ENCODE data around the gene AOC2. TPM values are rescaled to one million over a fixed set of nuclear protein-coding genes. Genes with fewer than 3 reads are reported as not detected.

AOC2 gene
- total and polyA plus RNA-seq, 2 of the 13 experiments (the other 11 are each of a cell fraction or from before 2014, with no cell fraction given), result 1.2 to 3.3 TPM

- no peak for TF ChIP-seq ZNF337 (CRISPR knock-in tag; IDR thresholded peaks at IDR 0.05; ENCODE audit: borderline replicate concordance, low read depth)
- no peak for TF ChIP-seq JARID2 (CRISPR knock-in tag; IDR thresholded peaks at IDR 0.05; ENCODE audit: insufficient replicate concordance)
- TF ChIP-seq SCMH1 (CRISPR knock-in tag; IDR thresholded peaks at IDR 0.05; ENCODE audit: borderline replicate concordance), result no peak
- no peak for TF ChIP-seq ZBTB21 (CRISPR knock-in tag; IDR thresholded peaks at IDR 0.05)
- TF ChIP-seq ZNF354B (CRISPR knock-in tag; IDR thresholded peaks at IDR 0.05), result 0 out of 2 replicates have a peak, but pooled peaks have one; percentile 30
- no peak for TF ChIP-seq ZNF276 (CRISPR knock-in tag; IDR thresholded peaks at IDR 0.05; ENCODE audit: low read depth)
- TF ChIP-seq ZBTB49 (CRISPR knock-in tag; IDR thresholded peaks at IDR 0.05; ENCODE audit: borderline replicate concordance), result no peak
- TF ChIP-seq ZNF225 (CRISPR knock-in tag; IDR thresholded peaks at IDR 0.05), result no peak
- no peak for TF ChIP-seq ATF4 (CRISPR knock-in tag; IDR thresholded peaks at IDR 0.05)
- no peak for TF ChIP-seq NFIB (CRISPR knock-in tag; IDR thresholded peaks at IDR 0.05; ENCODE audit: borderline replicate concordance)
- peak; percentile 41; the same call in 1 of the 2 replicates for TF ChIP-seq GMEB1 (CRISPR knock-in tag; IDR thresholded peaks at IDR 0.05; ENCODE audit: borderline replicate concordance)
- TF ChIP-seq ZNF567 (CRISPR knock-in tag; IDR thresholded peaks at IDR 0.05; ENCODE audit: borderline replicate concordance), result no peak
- TF ChIP-seq TAF1 (CRISPR knock-in tag; IDR thresholded peaks at IDR 0.05), result no peak
- no peak for TF ChIP-seq ZNF235 (CRISPR knock-in tag; IDR thresholded peaks at IDR 0.05; ENCODE audit: borderline replicate concordance)
- peak; percentile 59; the same call in 1 of the 2 replicates for TF ChIP-seq MAX (IDR thresholded peaks at IDR 0.05)
- TF ChIP-seq MED1 (CRISPR knock-in tag; IDR thresholded peaks at IDR 0.05), result peak; percentile 77
- TF ChIP-seq HDAC2 (CRISPR knock-in tag; IDR thresholded peaks at IDR 0.05), result peak; percentile 54; the same call in 1 of the 2 replicates
- TF ChIP-seq ZNF180 (CRISPR knock-in tag; IDR thresholded peaks at IDR 0.05; ENCODE audit: borderline replicate concordance, low read depth), result no peak
- no peak for TF ChIP-seq MED8 (CRISPR knock-in tag; IDR thresholded peaks at IDR 0.05; ENCODE audit: insufficient replicate concordance)
- TF ChIP-seq YEATS4 (CRISPR knock-in tag; IDR thresholded peaks at IDR 0.05; ENCODE audit: borderline replicate concordance), result peak; percentile 44; the same call in 1 of the 2 replicates
- no peak for TF ChIP-seq KDM1A (CRISPR knock-in tag; IDR thresholded peaks at IDR 0.05)
- peak; percentile 88 for TF ChIP-seq PHF21A (CRISPR knock-in tag; IDR thresholded peaks at IDR 0.05)
- TF ChIP-seq ZNF788 (CRISPR knock-in tag; IDR thresholded peaks at IDR 0.05; ENCODE audit: borderline replicate concordance), result peak; percentile 67; the same call in 1 of the 2 replicates
These were observed 47.3 kb downstream of the AOC2 start (continued) for GRCh38 chr17:42891539-42892152.

All from HepG2 (cell line).